GM12864 (cell line): Measurements from ENCODE around the gene RHBDF1.

Source experiments
- DNase-seq: peaks from one replicate; pipeline ENCODE4 v3.0.0-alpha.2; 2011; ENCODE audit warnings: low read depth
- H3K4me3 ChIP-seq: 2 replicates; pipeline ENCODE4 v1.5.1; 2011; ENCODE audit warnings: mild to moderate bottlenecking, low read depth, low read length, control low read depth
- CTCF ChIP-seq: IDR thresholded peaks from 2 replicates; pipeline ENCODE4 v1.5.1; 2011; ENCODE audit warnings: low read depth, mild to moderate bottlenecking, moderate library complexity, low read length, control low read depth, inconsistent platforms; ENCODE audit errors: missing control alignments

RHBDF1 gene

GRCh38 chr16:61879-62281, 10.6 kb downstream of the RHBDF1 start:
- no peak for DNase-seq
- TF ChIP-seq CTCF = no peak
- no peak overlapping the region for H3K4me3 ChIP-seq

- H3K4me3 ChIP-seq = no peak overlapping the region
- no peak for DNase-seq
- TF ChIP-seq CTCF = no peak
Observed at GRCh38 chr16:60929-61878, 11.2 kb downstream of the RHBDF1 start.

GRCh38 chr16:60166-60565, 12.3 kb downstream of the RHBDF1 start:
- H3K4me3 ChIP-seq = no peak overlapping the region
- no peak for TF ChIP-seq CTCF
- no peak for DNase-seq

GRCh38 chr16:59440-60059, 12.9 kb downstream of the RHBDF1 start:
- DNase-seq = no peak
- H3K4me3 ChIP-seq = no peak overlapping the region
- TF ChIP-seq CTCF = no peak

- DNase-seq = no peak
- TF ChIP-seq CTCF = no peak
- H3K4me3 ChIP-seq = no peak overlapping the region
Observed at GRCh38 chr16:58491-59439, 13.7 kb downstream of the RHBDF1 start.

GRCh38 chr16:57711-58110, 14.7 kb downstream of the RHBDF1 start:
- no peak for TF ChIP-seq CTCF
- DNase-seq = no peak
- no peak overlapping the region for H3K4me3 ChIP-seq
